ENCODE data around the gene CDK18.

Gene CDK18

DNA sequence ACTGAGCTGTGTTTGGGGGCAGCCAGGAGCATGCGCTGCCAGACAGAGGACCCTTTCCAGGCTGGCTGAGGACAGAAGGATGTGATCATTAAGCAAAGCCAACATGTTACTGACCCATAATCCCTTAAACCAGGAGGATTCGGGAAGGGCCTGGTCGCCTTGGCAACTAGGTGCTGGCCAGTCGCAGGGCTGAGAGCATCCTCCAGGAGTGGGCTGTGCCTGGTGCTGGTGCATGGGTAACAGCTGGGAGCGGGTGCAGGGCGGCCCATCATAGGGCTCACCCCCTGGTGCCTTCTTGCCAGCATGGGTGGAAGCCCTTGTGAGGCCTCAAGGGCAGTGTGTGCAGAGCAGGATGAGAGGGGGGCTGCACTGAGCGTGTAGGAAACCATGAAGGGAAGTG lies 17.2 kb downstream of the CDK18 start:
- no peak for DNase-seq (ENCODE audit: low read depth in 3 of 3, low spot score in 1 of 3)

DNA sequence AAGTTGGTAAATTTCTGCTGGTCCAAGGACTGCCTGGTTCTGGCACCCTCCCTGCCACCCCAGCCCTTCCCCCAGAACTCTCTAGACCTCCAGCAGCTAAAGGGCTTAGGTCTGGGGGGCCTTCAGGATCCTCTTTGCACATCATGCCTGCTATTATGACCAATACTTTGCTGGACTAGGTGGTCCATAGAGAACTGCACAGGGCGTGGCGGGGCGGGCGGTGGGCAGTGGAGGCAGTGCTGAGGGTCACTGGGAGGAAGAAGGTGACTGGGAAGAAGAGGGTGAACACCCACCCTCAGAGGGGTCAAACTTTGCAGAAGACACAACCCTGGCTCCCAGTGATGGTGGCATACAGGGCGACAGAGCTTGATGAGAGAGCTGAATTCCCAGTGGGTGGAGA lies 18.2 kb downstream of the CDK18 start:
- DNase-seq (ENCODE audit: low read depth in 3 of 3, low spot score in 1 of 3): no peak

DNA sequence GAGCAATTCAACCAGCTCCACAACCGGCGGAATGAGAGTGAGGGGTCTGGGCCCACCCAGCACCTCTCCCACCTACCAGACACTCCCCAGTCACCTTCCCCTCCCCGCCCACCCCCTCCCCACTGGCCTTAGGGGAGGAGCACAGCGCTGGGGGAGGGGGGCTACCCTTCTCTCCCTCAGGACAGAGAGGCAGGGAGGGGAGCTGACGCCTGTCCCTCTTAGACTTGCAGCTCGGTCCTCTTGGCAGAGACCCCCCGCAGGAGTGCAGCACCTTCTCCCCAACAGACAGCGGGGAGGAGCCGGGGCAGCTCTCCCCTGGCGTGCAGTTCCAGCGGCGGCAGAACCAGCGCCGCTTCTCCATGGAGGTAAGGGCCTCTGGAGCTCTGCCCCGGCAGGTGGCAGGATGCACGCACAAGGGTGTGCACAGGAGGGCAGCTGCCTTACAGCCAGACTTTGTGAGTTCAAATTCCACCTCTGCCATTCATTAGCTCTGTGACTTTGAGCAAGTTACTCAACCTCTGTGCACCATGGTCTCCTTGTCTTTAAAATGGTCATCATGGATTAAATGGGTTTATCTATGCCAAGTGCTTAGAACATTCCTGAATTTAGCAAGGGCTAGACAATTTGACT lies 18.9 kb downstream of the CDK18 start:
- DNase-seq (ENCODE audit: low read depth in 3 of 3, low spot score in 1 of 3): no peak

DNA sequence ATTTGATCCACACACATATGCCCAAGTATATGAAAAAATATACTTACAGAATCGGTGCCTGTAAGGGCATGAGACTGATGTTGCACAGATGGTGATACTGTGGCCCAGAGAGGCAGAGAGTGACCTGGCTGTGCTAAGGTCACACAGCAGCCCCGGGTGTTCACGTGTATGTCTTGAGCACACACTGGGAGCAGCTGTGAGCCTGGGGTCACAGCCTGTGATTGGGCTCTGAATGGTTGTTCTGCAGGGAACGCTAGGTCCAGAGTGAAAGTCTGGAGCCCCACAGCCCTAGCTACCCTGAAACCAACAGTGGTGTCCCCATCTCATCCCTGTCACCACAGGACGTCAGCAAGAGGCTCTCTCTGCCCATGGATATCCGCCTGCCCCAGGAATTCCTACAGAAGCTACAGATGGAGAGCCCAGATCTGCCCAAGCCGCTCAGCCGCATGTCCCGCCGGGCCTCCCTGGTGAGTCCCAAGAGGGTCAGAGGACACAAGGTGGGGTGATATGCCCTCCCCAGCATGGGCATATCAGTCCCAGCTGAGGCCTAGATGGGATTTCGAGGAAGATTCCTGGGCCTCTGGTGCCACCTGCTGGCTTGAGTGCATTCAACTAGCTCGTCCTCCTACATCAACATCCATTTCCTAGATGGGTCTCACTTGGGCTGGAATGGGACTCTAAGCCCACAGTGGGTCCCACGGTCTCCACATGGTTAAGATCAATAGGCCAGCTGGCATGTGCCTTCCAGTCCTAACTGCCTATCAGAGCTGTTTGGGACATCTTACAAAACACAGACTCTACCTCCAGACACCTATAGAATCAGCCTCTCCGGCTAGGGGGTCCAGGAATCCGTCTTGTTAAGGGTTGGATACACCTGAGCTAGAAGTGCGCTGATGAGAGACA lies 19.7 kb downstream of the CDK18 start:
- DNase-seq (ENCODE audit: low read depth in 3 of 3, low spot score in 1 of 3): peak; percentile 35 to 66 (median 43)

DNA sequence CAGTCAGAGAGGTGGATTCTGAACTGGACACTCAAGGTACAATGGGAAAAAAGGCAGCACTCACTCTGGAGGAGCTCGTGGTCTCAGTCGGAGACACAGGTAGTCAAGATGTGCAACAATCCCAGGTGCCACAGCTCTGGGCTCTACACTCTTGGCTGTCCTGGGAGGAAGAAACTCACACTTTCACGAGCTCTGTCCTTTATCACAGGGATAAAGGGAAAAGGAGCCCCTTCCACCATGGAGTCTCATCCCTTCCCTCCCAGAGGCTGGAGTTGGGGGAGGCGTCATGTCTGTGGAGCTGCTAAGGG lies 20.3 kb downstream of the CDK18 start:
- DNase-seq (ENCODE audit: low read depth in 3 of 3, low spot score in 1 of 3): no peak

DNA sequence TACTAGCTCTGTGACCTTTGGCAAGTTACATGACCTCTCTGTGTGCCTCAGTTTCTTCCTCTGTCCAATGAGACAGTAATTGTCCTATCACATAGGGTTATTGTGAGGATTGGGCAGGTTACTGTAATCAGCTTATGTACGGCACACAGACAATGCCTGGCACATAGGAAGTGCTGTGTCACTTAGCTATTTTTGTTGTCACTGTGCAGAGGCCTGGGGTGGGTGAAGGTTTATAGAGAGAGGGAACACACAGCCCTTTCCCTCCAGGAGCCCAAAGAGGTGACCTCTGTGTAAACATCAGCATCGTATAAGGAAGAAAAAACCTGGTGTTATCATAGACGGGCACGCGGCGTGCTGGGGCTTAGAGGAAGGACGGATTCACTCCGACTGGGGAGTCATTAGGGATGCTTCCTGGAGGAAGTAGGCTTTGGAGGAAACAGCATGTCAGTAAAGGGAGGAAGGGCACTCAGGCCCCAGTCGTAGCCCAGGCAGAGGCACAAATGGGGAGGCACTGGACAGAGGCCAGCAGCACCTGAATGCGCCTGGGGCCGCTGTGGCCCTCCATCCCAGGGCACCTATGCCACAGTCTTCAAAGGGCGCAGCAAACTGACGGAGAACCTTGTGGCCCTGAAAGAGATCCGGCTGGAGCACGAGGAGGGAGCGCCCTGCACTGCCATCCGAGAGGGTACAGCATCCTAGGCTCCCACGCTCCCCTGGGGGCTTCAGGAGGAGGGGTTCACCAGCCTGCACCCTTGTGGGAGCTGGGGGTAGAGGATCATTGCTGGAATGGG lies 21.2 kb downstream of the CDK18 start:
- no peak for DNase-seq (ENCODE audit: low read depth in 3 of 3, low spot score in 1 of 3)

DNA sequence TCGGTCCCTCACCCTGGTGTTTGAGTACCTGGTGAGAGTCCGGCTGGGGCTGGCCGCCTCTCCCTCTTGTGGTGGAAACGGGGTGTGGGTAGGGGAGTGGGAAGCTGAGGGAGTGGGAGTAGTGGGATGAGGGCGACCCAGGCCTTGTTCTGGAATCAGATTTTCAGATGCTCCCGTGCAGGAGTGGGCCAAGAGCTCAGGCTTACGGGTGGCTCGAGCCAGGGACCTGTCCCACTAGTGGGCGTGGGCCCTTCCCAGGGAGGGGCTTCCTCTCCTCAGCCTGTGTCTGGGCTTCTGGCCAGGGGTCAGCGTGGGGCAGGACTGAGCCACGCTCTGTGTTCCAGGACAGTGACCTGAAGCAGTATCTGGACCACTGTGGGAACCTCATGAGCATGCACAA lies 22.0 kb downstream of the CDK18 start:
- no peak for DNase-seq (ENCODE audit: low read depth in 3 of 3, low spot score in 1 of 3)

DNA sequence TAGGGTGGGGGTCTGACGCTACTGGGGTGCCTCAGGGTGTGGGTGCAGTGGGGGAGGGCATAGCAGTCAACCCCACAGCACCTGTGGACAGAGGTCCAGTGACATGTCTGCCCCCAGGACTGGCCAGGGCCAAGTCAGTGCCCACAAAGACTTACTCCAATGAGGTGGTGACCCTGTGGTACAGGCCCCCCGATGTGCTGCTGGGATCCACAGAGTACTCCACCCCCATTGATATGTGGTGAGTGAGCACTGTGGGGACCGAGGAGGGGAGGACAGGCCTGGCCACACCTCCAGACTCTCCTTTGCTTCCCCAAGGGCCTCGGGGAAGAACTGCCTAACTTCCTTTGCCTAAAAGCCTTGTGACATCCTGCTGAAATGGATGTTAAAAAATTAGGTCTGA lies 23.5 kb downstream of the CDK18 start:
- no peak for DNase-seq (ENCODE audit: low read depth in 3 of 3, low spot score in 1 of 3)

DNA sequence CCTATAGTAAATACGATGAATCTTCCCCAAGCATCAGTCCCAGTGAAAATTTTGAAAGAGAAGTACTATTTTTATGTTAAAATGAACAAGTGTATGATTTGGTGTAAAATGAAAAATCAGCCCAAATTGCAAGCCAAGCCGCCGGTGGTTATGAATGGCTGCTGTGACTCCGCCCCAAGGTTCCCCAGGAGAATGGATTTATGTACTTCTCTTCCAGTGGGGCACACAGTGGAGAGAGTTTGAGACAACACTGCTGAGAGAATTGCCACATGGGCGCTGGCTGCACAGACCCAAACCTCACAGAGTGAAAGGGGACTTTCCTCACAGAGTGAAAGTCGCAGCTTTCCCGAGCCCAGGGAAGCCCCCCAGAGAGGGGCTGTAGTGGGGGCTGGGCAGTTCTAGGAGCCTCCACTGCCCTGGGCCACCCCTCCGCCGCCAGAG lies 24.0 kb downstream of the CDK18 start:
- no peak for DNase-seq (ENCODE audit: low read depth in 3 of 3, low spot score in 1 of 3)

DNA sequence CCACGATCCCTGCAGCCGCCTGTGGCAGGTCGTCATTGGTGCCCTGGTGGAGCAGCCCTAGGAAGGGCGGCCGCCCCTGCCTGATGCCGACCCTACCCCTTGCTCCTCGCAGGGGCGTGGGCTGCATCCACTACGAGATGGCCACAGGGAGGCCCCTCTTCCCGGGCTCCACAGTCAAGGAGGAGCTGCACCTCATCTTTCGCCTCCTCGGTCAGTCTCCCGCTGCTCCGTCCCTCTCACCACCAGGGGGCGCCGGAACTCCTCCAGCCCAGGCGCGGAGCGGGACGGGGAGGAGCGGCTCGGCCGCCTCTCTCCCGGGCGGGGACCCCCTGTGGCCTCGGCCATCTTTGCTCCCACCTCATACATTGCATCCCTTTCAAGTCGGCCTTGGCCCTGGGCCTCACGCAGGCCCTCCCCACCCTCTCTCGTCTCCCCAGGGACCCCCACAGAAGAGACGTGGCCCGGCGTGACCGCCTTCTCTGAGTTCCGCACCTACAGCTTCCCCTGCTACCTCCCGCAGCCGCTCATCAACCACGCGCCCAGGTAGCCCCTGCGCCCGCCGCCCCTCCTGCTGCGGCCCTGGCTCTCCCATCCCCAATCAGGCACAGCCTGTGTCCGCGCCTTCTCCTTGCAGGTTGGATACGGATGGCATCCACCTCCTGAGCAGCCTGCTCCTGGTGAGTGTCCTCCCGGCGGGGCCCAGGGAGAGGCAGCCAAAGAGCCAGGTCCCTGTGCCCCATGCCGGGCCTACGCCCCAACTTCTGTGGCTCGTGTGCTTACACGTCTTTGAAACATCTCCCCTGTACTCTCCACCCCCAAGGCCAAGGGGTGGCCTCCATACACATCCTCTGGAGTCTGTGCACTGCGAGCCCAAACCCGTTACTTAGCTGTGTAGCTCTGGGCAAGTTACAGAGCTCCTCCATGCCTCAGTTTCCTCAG lies 24.7 kb downstream of the CDK18 start:
- peak; percentile 41 to 86 (median 64) for DNase-seq (ENCODE audit: low read depth in 3 of 3, low spot score in 1 of 3)

DNA sequence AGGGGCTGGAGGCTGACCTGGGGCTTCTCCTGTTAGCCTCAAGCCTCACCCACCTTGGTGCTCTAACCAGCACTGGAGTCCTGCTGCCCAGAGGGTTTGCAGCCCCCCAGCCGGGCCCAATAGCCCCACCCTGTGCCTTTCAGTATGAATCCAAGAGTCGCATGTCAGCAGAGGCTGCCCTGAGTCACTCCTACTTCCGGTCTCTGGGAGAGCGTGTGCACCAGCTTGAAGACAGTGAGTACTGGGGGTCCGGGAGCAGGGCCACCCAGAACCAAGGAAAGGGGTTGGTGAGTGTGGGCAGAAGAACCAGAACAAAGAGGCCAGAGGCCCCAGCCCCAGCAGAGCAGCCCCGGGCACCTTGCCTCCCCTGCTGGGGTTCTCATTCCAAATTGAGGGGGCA lies 25.6 kb downstream of the CDK18 start:
- no peak for DNase-seq (ENCODE audit: low read depth in 3 of 3, low spot score in 1 of 3)

DNA sequence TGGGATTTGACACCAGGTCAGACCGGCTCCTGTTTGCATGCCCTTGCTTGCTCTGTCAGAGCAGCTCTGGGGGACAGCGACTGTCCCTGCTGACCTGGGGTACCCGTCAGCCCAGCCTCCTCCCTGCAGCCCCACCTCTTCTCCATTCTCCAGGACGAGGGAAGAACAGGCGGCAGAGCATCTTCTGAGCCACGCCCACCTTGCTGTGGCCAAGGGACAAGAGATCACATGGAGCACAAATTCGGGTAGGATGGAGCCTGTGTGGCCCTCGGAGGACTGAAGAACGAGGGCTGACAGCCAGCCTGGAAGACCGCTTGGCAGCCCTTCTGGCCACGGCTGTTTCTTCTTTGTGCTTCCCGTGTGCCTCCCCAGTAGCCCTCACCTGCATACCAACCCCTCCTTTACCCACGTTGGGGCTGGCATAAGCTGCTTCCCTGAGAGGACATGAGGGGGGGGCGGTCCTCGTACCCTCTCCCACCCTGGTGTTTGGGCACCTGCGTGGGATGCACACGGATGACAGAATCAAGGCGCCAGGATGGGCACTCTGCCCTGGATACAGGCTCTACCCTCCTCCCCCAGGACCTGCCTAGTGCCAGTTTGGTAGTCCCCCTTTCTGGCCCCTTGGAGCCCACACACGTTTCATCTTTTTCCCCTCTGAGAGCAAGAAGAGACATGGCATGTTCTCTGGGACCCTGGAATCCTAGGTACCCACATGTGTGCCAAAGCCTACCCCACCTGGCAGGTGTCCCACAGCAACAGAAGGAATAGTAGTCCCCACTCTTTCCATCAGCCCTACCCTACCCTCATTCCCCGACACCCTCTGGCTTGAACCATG lies 26.9 kb downstream of the CDK18 start:
- no peak for DNase-seq (ENCODE audit: low read depth in 3 of 3, low spot score in 1 of 3)

DNA sequence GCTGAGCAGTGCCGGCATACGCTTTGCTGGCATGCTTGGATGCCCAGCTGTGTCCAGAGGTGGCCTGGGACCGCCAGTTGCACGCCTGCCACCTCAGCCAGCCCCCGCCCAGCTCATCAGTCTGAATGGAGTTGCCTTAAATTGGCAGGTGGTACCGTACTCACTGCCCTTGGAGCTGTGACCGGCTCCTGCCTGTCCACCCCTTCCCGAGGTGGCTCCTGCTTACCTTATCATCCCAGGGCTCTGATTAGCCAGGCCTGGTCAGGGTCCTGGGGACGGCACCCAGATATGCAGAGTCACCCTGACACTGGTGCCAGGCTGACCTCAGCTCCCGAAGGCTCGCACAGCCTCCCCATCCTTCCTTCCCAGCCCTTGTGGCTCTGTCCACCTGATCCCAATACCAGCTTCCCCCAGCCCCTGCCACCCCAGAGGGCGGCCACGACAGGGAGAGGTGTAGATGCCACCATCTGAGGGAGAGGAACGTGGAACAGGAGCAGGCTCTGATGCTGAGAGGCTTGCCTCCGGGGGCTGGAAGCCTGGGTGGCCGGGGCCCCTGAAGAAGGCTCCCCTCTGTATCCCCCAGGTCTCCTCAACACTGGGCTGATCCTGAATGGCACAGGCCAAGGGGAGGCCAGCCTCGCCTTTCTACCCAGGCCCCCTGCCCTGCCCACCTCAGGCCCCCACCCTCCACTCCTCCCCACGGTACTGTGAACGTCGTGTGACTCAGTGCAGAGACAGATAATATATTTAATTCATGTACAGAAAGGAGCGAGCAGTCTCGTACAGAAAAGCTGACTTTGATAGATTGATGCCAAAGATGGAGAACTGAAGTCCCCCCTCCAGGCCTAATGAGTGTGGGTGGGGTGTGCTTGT lies 27.8 kb downstream of the CDK18 start:
- DNase-seq (ENCODE audit: low read depth in 3 of 3, low spot score in 1 of 3): no peak

DNA sequence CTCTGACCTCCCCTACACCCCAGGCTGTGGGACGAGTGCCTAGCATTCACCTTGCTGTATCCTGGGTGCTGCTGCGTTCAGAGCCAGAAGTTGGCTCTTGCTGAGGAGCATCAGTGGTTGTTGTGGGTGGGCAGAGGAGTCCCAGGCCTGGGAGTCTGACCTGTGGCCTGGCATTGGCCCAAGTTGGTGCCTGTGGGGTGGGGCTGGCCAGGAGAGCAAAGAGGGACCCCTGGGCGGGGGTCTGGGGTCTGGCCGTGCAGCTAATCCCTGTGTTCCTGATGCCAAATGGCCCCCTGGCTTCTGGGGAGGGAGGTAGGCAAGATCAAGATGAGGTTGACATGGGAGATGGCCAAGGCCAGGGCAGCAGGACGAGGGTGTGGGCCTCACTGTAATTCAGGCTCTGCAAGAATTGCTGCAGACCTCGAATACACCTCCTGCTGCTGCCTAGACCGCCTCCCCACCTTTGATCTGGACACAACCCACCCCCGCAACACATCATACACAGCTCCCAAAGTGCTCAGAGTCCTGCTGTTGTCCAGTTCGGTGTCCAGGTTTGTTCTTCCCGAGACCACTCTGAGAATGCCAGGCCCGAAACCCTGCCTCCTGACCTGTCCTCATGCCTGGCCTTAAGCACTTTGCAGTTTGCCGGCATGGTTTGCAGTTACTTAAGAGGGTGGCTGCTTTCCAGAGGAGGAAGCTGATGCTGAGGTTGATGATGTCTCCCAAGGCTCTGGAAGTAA lies 28.7 kb downstream of the CDK18 start:
- DNase-seq (ENCODE audit: low read depth in 3 of 3, low spot score in 1 of 3): no peak

DNA sequence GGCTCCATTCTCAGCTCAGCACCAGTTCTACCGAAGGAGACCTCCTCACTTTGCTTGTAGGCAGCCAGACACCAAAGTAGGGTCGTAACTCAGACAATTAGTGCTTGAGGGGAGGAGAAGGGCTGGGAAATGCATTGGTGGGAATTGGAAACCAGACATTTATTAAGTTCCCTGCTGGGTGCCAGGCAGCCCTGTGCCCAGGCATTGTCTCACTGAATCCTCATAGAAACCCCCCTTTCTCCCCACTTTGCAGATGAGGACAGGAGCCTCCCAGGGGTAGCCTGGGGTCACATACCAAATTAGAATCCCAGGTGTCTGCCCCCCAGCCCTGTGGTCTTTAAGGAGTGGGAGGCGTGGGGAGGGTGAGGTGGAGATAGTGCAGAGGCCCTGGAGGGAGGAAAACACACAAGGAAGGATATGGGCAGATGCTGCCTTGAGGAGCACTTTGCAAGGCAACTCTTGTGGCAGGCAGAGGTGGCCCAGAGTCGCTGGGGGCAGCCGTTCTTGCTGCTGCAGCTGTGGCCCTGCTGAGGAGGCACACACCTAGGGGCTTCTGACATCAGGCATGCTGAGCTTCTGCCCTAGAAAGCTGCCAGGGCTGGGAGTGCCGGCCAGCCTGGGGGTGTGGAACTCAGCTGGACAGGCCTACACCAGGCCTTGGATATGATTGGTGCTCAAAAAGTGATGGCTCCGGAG lies 29.4 kb downstream of the CDK18 start:
- DNase-seq (ENCODE audit: low read depth in 3 of 3, low spot score in 1 of 3): no peak

DNA sequence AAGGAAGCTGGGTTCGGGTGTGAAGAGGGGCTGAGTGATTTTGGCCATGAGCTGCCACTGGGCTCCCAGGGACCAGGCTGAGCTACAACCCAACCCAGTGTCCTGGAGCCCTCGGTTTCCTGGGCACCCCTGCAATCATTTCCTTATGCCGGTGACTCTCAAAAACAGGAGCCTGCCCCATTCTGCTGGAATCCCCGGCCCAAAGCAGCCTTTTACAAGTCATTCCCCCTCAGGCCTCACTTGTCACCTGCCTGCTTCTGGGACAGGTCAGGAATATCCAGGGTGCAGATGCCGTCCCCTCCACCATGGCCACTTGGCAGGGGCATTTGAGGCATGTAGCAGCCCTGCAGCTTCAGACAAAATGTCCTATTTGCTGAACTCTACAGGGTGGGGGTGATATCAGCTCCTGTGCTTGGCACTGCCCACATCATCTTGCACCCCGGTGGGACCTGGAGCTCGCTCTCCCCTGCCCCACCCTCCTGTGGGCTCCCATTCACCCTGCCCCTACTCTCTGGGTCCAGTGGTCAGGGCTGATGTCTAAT lies 30.0 kb downstream of the CDK18 start:
- DNase-seq (ENCODE audit: low read depth in 3 of 3, low spot score in 1 of 3): no peak

DNA sequence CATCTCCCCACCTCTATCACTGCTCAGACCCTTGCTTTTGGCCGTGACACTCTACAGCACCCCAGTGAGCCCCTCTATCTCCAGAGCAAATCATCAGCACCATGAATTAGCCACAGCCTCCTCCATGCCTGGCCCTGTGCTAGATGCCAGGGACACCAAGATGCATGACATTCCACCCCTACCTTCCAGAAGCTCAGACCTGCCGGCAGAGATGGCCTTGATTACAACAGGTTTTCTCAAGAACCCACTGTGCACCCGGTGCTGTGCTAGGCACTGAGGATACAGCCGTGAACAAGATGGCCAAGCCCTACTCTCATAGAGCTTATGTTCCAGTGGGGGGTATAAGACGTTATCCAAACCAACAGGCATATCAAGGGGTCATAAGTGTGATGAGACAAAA lies 30.6 kb downstream of the CDK18 start:
- DNase-seq (ENCODE audit: low read depth in 3 of 3, low spot score in 1 of 3): no peak

Measured in stimulated activated CD4-positive, alpha-beta T cell treated with anti-CD3 and anti-CD28 coated beads, TNF-alpha, amount 100 ng/mL, for 1 hour (primary cell).